Lung (tissue), 12 donors: Measurements from ENCODE around the gene TBX1. TPM values are rescaled to one million over a fixed set of nuclear protein-coding genes. Genes with fewer than 3 reads are reported as not detected.

ENCODE experiments used
- ATAC-seq: fragments of 200-7000 bp; cut with Tn5 transposase; one replicate; pipeline ENCODE4 v1.9.1; 2020; ENCODE audit warnings: moderate number of reproducible peaks; ENCODE audit not compliant: insufficient read depth, low FRiP score
- DNase-seq, 3 donors: peaks; one replicate each; pipeline ENCODE4 v3.0.0-alpha.2; 2013 to 2017
- H3K27ac ChIP-seq, 2 donors: one replicate each; pipeline ENCODE4 v1.5.1; 2013; ENCODE audit warnings: mild to moderate bottlenecking in 2 of 2, moderate library complexity in 2 of 2, control low read depth in 1 of 2, inconsistent platforms in 1 of 2, low read depth in 1 of 2, low read length in 1 of 2
- H3K27me3 ChIP-seq, 3 donors: one replicate each; pipeline ENCODE4 v1.5.1; 2013; ENCODE audit warnings: low read length in 2 of 3; ENCODE audit not compliant: control insufficient read depth in 3 of 3, insufficient read depth in 3 of 3
- H3K36me3 ChIP-seq, 4 donors: one replicate each; pipeline ENCODE4 v1.5.1; 2013; ENCODE audit warnings: low read length in 4 of 4, mild to moderate bottlenecking in 1 of 4, moderate library complexity in 1 of 4; ENCODE audit not compliant: control insufficient read depth in 4 of 4, insufficient read depth in 4 of 4
- H3K4me1 ChIP-seq, 5 donors: one replicate each; pipeline ENCODE4 v1.5.1; 2013; ENCODE audit warnings: low read length in 5 of 5, mild to moderate bottlenecking in 2 of 5, moderate library complexity in 1 of 5; ENCODE audit not compliant: control insufficient read depth in 5 of 5, insufficient read depth in 5 of 5
- H3K4me3 ChIP-seq: one replicate; pipeline ENCODE4 v1.5.1; 2013; ENCODE audit warnings: mild to moderate bottlenecking, control low read depth, moderate library complexity
- H3K9ac ChIP-seq, 2 donors: one replicate each; pipeline ENCODE4 v1.5.1; 2013; ENCODE audit warnings: low read length in 2 of 2, control low read depth in 1 of 2; ENCODE audit not compliant: insufficient read depth in 1 of 2
- H3K9me3 ChIP-seq, 4 donors: one replicate each; pipeline ENCODE4 v1.5.1; 2013; ENCODE audit warnings: low read length in 3 of 4, mild to moderate bottlenecking in 1 of 4, moderate library complexity in 1 of 4; ENCODE audit not compliant: control insufficient read depth in 4 of 4, insufficient read depth in 3 of 4
- WGBS, 2 donors: extraction: QIAGEN DNeasy Blood & Tissue Kit; methylation state at CpG; one replicate each; pipeline ENCODE4 v1.1.7; 2013; 5-methylcytosine and 5-hydroxymethylcytosine counted together
- polyA plus RNA-seq, 2 donors: library from polyadenylated mRNA; stranded (reverse); fragments of 200-250 nt; gene quantifications; one replicate each; pipeline ENCODE4 v1.2.1, GENCODE V29; 2013
- total RNA-seq, 2 donors: library from RNA; depleted of rRNA in 1 of 2; stranded (reverse); fragments of >200 nt in 1 of 2; gene quantifications; one replicate each; pipeline ENCODE4 v1.2.1, GENCODE V29; 2014 to 2021
- TF ChIP-seq, protein P1 (sequence below): IDR thresholded peaks from 2 replicates; pipeline ENCODE4 v1.5.1; 2012; ENCODE audit warnings: mild to moderate bottlenecking; ENCODE audit errors: control extremely low read depth, extremely low read depth
- donor health status: control.
- donor health status: control.
- donor health status: Bipolar disorder and iron deficiency.
- donor health status: healthy.
- donor health status: DM: yes; HTN: yes; CAD: no.

Gene TBX1
- total and polyA plus RNA-seq, 4 donors = 2.3 to 19.3 (median 4.5) TPM

DNA sequence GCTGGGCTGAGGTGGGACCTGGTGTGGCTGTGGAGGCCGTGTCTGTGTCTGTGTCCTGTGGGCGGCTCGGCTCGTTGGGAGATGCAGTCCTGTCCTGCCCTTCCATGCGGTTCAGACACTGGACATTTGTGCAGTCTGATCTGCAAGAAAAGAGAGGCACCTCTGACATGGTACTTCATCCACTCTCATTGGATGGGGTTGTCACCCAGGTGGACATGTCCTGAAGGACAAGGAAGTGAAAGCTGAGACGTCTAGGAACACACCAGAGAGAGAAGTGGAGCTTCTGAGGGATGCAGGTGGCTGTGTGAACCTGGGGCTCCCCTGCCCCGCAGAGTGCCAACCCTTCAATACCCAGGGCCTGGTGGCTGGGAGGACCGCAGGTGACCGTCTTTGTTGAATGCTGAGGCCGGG, 18.4 kb downstream of the TBX1 start:
- TF ChIP-seq, protein P1, sequence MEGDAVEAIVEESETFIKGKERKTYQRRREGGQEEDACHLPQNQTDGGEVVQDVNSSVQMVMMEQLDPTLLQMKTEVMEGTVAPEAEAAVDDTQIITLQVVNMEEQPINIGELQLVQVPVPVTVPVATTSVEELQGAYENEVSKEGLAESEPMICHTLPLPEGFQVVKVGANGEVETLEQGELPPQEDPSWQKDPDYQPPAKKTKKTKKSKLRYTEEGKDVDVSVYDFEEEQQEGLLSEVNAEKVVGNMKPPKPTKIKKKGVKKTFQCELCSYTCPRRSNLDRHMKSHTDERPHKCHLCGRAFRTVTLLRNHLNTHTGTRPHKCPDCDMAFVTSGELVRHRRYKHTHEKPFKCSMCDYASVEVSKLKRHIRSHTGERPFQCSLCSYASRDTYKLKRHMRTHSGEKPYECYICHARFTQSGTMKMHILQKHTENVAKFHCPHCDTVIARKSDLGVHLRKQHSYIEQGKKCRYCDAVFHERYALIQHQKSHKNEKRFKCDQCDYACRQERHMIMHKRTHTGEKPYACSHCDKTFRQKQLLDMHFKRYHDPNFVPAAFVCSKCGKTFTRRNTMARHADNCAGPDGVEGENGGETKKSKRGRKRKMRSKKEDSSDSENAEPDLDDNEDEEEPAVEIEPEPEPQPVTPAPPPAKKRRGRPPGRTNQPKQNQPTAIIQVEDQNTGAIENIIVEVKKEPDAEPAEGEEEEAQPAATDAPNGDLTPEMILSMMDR = no peak
- Histone ChIP-seq H3K36me3 (no peaks in the 10 kb centered on the region), H3K4me3 (no peak overlapping the region), H3K4me1 (no peaks in the 10 kb centered on the region), H3K27me3 (peaks cover 0 to 4% (median 0%) of the 10 kb centered on the region in 3 donors), H3K9ac (no peak overlapping the region), H3K27ac (no peak overlapping the region), H3K9me3 (peaks cover 0 to 7% (median 0%) of the 10 kb centered on the region in 4 donors)
- DNase-seq = no peak
- 89 to 91% methylated on average over 10 of the region's 10 CpGs for WGBS, 2 donors
- ATAC-seq = no peak

DNA sequence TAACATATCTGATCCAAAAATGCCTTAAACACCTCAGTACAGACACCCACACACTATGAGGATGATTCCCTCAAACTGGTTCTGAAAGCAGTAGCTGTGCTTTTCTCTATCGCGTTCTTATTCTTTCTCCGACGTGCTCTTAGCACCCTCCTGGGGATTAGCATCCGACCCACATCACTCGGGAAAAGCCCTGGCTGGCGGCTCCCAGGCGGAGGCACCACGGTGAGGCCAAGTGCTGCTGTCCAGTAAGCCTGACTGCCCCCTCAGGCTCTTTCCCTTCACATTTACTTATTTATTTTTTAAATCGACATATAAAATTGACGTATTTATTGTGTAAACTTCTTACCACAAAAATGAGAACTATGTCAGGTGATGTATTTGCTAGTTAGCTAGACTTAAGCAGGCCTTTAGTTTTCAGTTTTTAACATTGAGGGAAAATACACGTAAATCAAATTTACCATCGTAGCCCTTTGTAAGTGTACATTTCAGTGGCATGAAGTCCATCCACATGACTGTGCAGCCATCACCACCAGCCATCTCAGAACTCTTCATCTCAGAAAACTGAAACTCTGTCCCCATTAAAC, 19.2 kb downstream of the TBX1 start:
- WGBS, 2 donors = 66 to 68% methylated on average over 13 of the region's 13 CpGs
- H3K9ac ChIP-seq = no peak overlapping the region
- no peak overlapping the region for H3K27ac ChIP-seq
- no peak for DNase-seq
- H3K4me1 ChIP-seq = no peaks in the 10 kb centered on the region
- no peak for ATAC-seq
- no peak overlapping the region for H3K4me3 ChIP-seq
- H3K27me3 ChIP-seq = peaks cover 0 to 4% (median 0%) of the 10 kb centered on the region in 3 donors
- peaks cover 0 to 7% (median 0%) of the 10 kb centered on the region in 4 donors for H3K9me3 ChIP-seq
- no peaks in the 10 kb centered on the region for H3K36me3 ChIP-seq
- TF ChIP-seq, protein P1 = no peak

DNA sequence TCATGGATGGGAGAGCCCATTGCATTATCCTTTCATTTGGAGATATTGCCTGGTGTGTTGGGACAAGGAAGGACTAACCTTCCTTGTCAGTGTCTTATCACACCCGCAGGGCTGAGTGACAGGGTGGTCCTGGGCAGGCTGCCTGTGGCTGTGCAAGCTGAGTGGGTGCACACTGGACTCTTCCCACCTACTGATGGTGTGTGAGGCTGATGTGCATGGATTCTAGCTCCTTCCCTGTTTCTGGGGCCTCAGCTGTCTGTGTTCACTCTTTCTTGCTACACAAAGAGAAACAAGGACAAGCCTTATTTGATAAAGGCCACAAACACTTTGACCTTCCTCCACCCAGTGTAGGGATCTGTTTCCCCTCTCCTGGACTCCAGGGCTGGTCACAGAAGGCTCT, 22.0 kb downstream of the TBX1 start:
- H3K27me3 ChIP-seq = peaks cover 0 to 4% (median 0%) of the 10 kb centered on the region in 3 donors

More for the DNA sequence above, 22.0 kb downstream of the TBX1 start:
- 92 to 93% methylated on average over 1 of the region's 1 CpG for WGBS, 2 donors
- Histone ChIP-seq H3K36me3 (no peaks in the 10 kb centered on the region), H3K4me3 (no peak overlapping the region), H3K9ac (no peak overlapping the region), H3K27ac (no peak overlapping the region), H3K4me1 (no peaks in the 10 kb centered on the region), H3K9me3 (peaks cover 0 to 7% (median 0%) of the 10 kb centered on the region in 4 donors)
- TF ChIP-seq, protein P1 = no peak
- ATAC-seq = no peak
- DNase-seq = no peak
